ENCODE results near the gene KLF2.

KLF2 gene

DNA sequence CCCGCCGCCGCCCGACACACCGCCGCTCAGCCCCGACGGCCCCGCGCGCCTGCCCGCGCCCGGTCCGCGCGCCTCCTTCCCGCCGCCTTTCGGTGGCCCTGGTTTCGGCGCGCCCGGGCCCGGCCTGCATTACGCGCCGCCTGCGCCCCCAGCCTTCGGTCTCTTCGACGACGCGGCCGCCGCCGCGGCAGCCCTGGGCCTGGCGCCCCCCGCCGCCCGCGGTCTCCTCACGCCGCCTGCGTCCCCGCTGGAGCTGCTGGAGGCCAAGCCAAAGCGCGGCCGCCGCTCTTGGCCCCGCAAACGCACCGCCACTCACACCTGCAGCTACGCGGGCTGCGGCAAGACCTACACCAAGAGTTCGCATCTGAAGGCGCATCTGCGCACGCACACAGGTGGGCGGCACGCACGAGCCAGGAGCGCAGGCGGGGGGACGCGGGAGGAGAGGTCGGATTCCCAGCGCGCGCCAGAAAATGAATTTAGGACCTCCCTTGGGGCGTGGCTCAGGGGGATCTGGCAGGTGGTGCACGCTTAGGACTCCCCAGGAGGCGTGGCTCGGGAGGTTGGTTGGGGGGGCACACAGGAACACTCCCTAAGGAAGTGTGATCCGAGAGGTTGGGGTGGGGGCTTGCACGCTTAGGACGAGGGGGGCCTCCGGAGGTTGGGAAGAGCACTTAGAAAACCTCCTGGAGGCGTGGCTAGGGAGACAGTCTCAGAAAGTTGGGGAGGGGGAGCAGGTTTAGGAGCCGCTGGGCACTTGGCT, 1.2 kb downstream of the KLF2 start:
- no peak for DNase-seq (ENCODE audit: low read depth)
- TF ChIP-seq CTCF (IDR thresholded peaks at IDR 0.05; ENCODE audit: insufficient read depth, low read depth, low read length, missing control alignments): no peak
- no peak overlapping the region for H3K4me3 ChIP-seq (ENCODE audit: low read length)

GRCh38 chr19:16326401-16327168, 2.0 kb downstream of the KLF2 start:
- TF ChIP-seq CTCF (IDR thresholded peaks at IDR 0.05; ENCODE audit: insufficient read depth, low read depth, low read length, missing control alignments): no peak
- no peak overlapping the region for H3K4me3 ChIP-seq (ENCODE audit: low read length)
- no peak for DNase-seq (ENCODE audit: low read depth)

DNA sequence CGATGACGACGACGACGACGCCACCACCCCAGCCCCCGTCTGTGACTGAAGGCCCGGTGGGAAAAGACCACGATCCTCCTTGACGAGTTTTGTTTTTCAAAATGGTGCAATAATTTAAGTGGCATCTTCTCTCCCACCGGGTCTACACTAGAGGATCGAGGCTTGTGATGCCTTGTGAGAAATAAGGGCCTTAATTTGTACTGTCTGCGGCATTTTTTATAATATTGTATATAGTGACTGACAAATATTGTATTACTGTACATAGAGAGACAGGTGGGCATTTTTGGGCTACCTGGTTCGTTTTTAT, 2.5 kb downstream of the KLF2 start:
- no peak for TF ChIP-seq CTCF (IDR thresholded peaks at IDR 0.05; ENCODE audit: insufficient read depth, low read depth, low read length, missing control alignments)
- no peak overlapping the region for H3K4me3 ChIP-seq (ENCODE audit: low read length)
- DNase-seq (ENCODE audit: low read depth): no peak

- TF ChIP-seq CTCF (IDR thresholded peaks at IDR 0.05; ENCODE audit: insufficient read depth, low read depth, low read length, missing control alignments): no peak
- H3K4me3 ChIP-seq (ENCODE audit: low read length): no peak overlapping the region
- no peak for DNase-seq (ENCODE audit: low read depth)
Observed at GRCh38 chr19:16327501-16327900, 2.9 kb downstream of the KLF2 start.

DNA sequence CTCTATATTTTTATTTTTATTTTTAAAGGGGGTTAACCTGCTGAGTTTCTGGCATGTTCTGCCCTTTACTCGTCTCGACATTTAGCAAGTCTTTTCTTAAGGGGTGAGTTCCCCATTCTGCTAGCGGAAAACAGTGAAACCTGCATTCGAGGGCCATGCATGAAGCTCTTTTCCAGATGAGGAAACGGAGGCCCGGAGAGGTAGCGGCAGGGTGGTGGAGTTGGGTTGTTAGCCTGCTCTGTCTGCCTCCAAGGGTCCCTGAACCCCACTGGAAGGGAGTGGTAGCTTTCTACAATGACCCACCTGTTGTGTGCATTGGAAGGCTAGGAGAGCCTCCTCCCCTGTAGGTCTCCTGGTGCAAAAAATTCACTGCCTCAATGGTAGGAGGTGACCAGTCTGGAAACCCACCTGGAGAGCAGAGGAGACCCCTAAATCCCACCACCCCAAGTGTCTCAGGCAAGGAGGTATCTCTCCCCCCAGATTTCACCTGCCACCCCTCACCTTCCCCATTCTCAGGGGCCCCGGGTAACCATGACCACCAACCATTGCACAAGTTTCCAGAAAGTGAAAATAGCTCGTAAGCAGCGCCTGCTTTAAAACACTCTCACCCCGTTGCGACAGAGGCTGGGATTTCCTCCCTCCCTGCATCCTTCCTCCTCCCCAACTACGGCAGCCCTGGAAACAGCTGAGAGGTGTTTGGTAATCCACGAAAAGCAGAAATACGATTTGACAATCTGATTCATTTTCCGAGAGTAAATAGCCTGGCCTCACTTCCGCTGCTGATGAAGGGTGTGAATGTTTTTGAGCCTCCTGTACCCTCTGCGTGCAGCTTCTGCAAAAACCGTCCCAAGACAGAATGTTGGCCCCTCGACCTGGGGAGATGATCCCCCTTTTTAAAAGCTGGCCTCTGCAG, 3.5 kb downstream of the KLF2 start:
- DNase-seq (ENCODE audit: low read depth): peak; percentile 77
- H3K4me3 ChIP-seq (ENCODE audit: low read length): no peak overlapping the region
- no peak for TF ChIP-seq CTCF (IDR thresholded peaks at IDR 0.05; ENCODE audit: insufficient read depth, low read depth, low read length, missing control alignments)

DNA sequence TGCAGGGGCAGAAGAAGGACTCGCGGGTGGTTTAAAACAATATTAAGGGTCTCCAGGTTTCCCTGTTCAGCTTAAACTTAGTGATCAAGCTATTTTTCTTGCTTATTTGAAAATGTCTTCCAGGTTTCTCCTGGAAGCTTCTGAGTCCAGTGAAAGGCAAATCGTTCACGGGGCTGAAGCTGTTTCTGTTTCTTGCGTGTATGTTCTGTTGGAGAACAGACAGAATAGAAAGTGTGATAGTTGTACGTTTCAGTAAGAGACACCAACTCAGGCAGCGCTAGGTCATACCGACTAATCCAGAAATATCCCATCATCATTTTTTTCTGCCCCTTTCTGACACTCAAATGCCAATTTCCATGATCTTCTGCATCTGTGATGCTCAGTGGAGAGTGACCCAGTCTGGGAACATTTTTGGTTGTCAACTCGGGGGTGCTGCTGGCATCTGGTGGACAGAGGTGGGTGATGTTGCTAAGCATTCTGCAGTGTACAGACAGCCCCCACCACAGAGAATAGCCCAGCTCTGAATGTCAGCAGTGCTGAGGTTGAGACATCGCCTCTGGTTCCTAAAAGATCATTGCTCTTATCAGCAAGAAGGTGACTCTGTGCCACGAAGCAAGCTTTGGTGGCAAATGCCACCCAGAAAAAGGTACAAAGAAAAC, 4.3 kb downstream of the KLF2 start:
- no peak for DNase-seq (ENCODE audit: low read depth)
- no peak overlapping the region for H3K4me3 ChIP-seq (ENCODE audit: low read length)
- no peak for TF ChIP-seq CTCF (IDR thresholded peaks at IDR 0.05; ENCODE audit: insufficient read depth, low read depth, low read length, missing control alignments)

Data from epithelial cell of esophagus (primary cell).